ENCODE data around the gene NELFA. TPM values are rescaled to one million over a fixed set of nuclear protein-coding genes. Genes with fewer than 3 reads are reported as not detected.

NELFA gene
- total and polyA plus RNA-seq, 4 donors: 17.8 to 33.6 (median 24.7) TPM

GRCh38 chr4:1987721-1988326, 20.9 kb downstream of the NELFA start:
- no peak for DNase-seq
- no peak for ATAC-seq (ENCODE audit: insufficient read depth, low FRiP score)
- H3K27me3 ChIP-seq (ENCODE audit: control insufficient read depth in 3 of 3, insufficient read depth in 3 of 3, low read length in 2 of 3): no peaks in the 10 kb centered on the region
- H3K27ac ChIP-seq (ENCODE audit: low read depth in 1 of 2, low read length in 1 of 2): no peak overlapping the region
- H3K4me1 ChIP-seq (ENCODE audit: control insufficient read depth in 5 of 5, insufficient read depth in 5 of 5, low read length in 5 of 5): no peaks in the 10 kb centered on the region
- WGBS, 2 donors: 95 to 97% methylated on average over 26 of the region's 26 CpGs
- H3K4me3 ChIP-seq: no peak overlapping the region
- H3K9ac ChIP-seq (ENCODE audit: insufficient read depth in 1 of 2, low read length in 2 of 2): no peak overlapping the region
- TF ChIP-seq, protein P1, sequence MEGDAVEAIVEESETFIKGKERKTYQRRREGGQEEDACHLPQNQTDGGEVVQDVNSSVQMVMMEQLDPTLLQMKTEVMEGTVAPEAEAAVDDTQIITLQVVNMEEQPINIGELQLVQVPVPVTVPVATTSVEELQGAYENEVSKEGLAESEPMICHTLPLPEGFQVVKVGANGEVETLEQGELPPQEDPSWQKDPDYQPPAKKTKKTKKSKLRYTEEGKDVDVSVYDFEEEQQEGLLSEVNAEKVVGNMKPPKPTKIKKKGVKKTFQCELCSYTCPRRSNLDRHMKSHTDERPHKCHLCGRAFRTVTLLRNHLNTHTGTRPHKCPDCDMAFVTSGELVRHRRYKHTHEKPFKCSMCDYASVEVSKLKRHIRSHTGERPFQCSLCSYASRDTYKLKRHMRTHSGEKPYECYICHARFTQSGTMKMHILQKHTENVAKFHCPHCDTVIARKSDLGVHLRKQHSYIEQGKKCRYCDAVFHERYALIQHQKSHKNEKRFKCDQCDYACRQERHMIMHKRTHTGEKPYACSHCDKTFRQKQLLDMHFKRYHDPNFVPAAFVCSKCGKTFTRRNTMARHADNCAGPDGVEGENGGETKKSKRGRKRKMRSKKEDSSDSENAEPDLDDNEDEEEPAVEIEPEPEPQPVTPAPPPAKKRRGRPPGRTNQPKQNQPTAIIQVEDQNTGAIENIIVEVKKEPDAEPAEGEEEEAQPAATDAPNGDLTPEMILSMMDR (IDR thresholded peaks at IDR 0.05; ENCODE audit: control extremely low read depth, extremely low read depth): no peak
- H3K36me3 ChIP-seq (ENCODE audit: control insufficient read depth in 4 of 4, insufficient read depth in 4 of 4, low read length in 4 of 4): peaks cover 8 to 66% (median 26%) of the 10 kb centered on the region in 4 donors
- no peaks in the 10 kb centered on the region for H3K9me3 ChIP-seq (ENCODE audit: control insufficient read depth in 4 of 4, insufficient read depth in 3 of 4, low read length in 3 of 4)

DNA sequence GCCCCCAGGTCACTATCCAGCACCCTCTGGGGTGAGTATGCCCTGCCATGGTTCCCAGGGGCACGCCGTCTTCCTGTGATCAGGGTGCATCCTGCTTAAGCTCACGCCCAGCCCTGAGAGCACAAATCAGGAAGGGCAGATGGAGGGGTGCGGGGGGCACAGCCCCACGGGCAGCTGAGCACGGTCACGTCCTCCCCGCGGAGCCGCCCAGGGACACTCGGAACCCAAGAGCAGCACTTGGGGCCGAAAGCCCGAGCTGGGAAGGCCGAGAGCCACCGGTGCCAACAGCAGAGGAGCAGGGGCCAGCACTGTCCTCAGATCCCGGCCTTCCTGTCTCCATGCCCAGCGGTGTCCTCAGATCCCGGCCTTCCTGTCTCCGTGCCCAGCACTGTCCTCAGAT, 21.5 kb downstream of the NELFA start:
- ATAC-seq (ENCODE audit: insufficient read depth, low FRiP score) (no peak), DNase-seq (no peak)
- no peaks in the 10 kb centered on the region for H3K4me1 ChIP-seq (ENCODE audit: control insufficient read depth in 5 of 5, insufficient read depth in 5 of 5, low read length in 5 of 5)
- H3K4me3 ChIP-seq: no peak overlapping the region
- TF ChIP-seq, protein P1 (IDR thresholded peaks at IDR 0.05; ENCODE audit: control extremely low read depth, extremely low read depth): no peak
- no peaks in the 10 kb centered on the region for H3K9me3 ChIP-seq (ENCODE audit: control insufficient read depth in 4 of 4, insufficient read depth in 3 of 4, low read length in 3 of 4)
- WGBS, 2 donors: 94 to 96% methylated on average over 15 to 19 of the region's 19 CpGs
- H3K27ac ChIP-seq (ENCODE audit: low read depth in 1 of 2, low read length in 1 of 2): no peak overlapping the region
- H3K9ac ChIP-seq (ENCODE audit: insufficient read depth in 1 of 2, low read length in 2 of 2): no peak overlapping the region
- H3K36me3 ChIP-seq (ENCODE audit: control insufficient read depth in 4 of 4, insufficient read depth in 4 of 4, low read length in 4 of 4): peaks cover 8 to 70% (median 30%) of the 10 kb centered on the region in 4 donors
- H3K27me3 ChIP-seq (ENCODE audit: control insufficient read depth in 3 of 3, insufficient read depth in 3 of 3, low read length in 2 of 3): no peaks in the 10 kb centered on the region

- Histone ChIP-seq H3K4me3 (no peak overlapping the region), H3K27me3 (ENCODE audit: control insufficient read depth in 3 of 3, insufficient read depth in 3 of 3, low read length in 2 of 3) (no peaks in the 10 kb centered on the region), H3K27ac (ENCODE audit: low read depth in 1 of 2, low read length in 1 of 2) (no peak overlapping the region), H3K9me3 (ENCODE audit: control insufficient read depth in 4 of 4, insufficient read depth in 3 of 4, low read length in 3 of 4) (no peaks in the 10 kb centered on the region), H3K36me3 (ENCODE audit: control insufficient read depth in 4 of 4, insufficient read depth in 4 of 4, low read length in 4 of 4) (peaks cover 8 to 70% (median 31%) of the 10 kb centered on the region in 4 donors), H3K4me1 (ENCODE audit: control insufficient read depth in 5 of 5, insufficient read depth in 5 of 5, low read length in 5 of 5) (no peaks in the 10 kb centered on the region), H3K9ac (ENCODE audit: insufficient read depth in 1 of 2, low read length in 2 of 2) (no peak overlapping the region)
- ATAC-seq (ENCODE audit: insufficient read depth, low FRiP score) (no peak), DNase-seq (no peak)
- TF ChIP-seq, protein P1 (IDR thresholded peaks at IDR 0.05; ENCODE audit: control extremely low read depth, extremely low read depth): no peak
- 86 to 90% methylated on average over 22 of the region's 22 CpGs for WGBS, 2 donors
Observed at GRCh38 chr4:1986578-1987210, 22.1 kb downstream of the NELFA start.
